ENCODE data around the gene AUTS2.

The AUTS2 gene

GRCh38 chr7:69968969-69969556, 370.8 kb downstream of the AUTS2 start:
- DNase-seq (ENCODE audit: low read depth, low spot score), result no peak

- DNase-seq (ENCODE audit: low read depth, low spot score), result no peak
Observed at GRCh38 chr7:69981646-69982045, 383.4 kb downstream of the AUTS2 start.

- DNase-seq (ENCODE audit: low read depth, low spot score), result no peak
Observed at GRCh38 chr7:69982197-69982596, 383.9 kb downstream of the AUTS2 start.

DNA sequence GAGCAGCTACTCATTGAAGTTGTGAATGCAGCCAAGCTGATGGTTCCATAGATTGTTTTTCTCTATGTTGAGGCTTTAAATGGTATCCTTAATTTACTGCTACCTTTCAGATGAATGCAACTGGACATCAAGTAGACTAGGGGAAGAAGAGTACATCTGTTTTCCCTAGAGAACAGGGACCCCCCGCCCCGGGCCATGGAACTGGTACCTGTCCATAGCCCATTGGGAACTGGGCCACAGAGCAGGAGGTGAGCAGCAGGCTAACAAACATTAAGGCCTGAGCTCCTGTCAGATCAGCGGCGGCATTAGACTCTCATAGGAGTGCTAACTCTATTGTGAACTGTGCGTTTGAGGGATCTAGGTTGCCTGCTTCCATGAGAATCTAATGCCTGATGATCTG, 391.3 kb downstream of the AUTS2 start:
- DNase-seq (ENCODE audit: low read depth, low spot score), result no peak

GRCh38 chr7:69992938-69993337, 394.7 kb downstream of the AUTS2 start:
- no peak for DNase-seq (ENCODE audit: low read depth, low spot score)

DNA sequence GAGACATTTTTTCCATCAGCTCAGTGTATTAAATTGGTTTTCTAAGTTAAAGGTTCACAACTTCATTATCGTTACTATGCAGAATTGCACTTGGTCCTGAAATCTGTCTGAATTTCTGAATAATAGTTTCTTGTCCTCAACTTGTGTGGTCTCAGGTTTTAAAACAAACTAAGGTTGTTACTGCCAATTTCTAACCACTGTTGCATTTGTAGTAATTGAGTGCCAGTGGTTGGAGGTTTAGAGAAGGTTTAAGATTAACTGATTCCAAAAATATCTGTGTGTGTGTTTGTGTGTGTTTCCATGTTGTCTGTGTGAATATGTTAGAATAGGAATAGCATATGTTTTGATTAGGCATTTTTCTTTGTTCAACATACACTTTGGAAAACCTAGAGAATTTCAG, 395.9 kb downstream of the AUTS2 start:
- DNase-seq (ENCODE audit: low read depth, low spot score), result no peak

GRCh38 chr7:69994886-69995542, 396.7 kb downstream of the AUTS2 start:
- no peak for DNase-seq (ENCODE audit: low read depth, low spot score)

DNA sequence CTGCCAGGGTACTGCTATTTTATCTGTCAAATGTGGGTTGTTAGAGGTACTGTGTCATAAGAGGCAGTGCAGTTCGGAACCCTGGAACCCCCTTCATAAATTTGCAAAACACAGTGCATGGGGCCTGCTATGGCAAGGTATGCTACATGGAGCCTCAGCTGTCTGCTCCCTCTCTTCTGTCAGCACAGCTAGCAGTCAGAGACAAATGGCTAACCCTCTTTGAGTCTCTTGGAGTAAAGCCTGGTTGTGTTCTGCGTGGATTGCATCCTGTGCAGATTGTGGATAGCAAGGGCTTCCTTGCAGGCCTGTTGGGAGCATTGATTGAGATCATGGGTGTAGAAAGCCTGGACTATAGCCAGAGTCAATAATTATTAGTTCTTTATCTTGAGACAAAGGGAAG, 397.8 kb downstream of the AUTS2 start:
- no peak for DNase-seq (ENCODE audit: low read depth, low spot score)

GRCh38 chr7:70000737-70001348, 402.6 kb downstream of the AUTS2 start:
- no peak for DNase-seq (ENCODE audit: low read depth, low spot score)

DNA sequence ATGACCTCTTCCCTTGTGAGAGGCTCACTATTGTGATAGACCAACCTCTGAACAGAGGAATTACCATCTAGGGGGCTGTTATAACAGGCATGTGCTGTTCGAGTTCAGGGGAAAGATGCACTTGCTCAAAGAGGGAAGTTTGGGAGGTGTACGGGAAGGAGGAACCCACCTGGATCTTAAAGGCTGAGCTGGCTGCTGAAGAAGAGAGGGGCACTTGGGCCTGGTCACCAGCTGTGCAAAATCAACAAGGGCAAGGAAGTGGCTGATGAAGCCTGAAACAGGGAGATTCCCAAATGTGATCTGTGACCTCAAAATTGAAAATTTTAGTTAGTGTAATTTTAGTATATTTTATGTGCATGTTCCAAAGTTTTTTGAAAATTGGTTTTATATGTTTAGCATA, 407.2 kb downstream of the AUTS2 start:
- DNase-seq (ENCODE audit: low read depth, low spot score), result no peak

GRCh38 chr7:70005891-70006260, 407.6 kb downstream of the AUTS2 start:
- no peak for DNase-seq (ENCODE audit: low read depth, low spot score)

DNA sequence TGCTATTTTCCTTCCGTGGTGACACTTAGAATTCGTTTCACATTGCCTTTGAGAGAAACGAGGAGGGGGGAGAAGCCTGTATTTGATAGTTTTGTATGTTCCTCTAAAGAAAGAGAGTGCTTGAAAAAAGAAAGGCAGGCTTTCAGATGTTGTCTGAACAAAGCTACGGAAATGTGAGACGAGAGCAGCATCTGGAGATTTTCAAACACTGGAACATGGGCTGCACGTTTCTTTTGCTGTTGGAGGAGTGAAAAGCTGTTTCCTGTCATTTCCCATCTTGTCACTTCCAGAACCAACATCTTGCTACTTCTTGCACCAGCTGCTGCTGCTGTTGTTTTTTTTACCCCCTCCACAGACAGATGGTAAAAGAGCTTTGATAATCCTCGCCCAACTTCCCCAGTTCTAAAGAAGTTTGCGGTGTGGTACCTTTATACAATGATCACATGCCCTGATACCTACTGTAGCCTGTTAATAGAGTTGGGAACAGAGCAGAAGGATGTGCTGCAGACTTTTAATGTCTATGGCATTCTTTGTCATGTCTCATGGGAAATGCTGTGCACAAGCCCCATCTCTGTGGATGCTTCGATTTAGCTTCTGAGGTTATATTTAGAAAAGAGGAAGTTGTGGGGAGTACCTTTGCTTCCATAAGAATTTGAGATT, 408.1 kb downstream of the AUTS2 start:
- no peak for DNase-seq (ENCODE audit: low read depth, low spot score)

- no peak for DNase-seq (ENCODE audit: low read depth, low spot score)
Observed at GRCh38 chr7:70008466-70008865, 410.2 kb downstream of the AUTS2 start.

GRCh38 chr7:70014472-70015177, 416.4 kb downstream of the AUTS2 start:
- DNase-seq (ENCODE audit: low read depth, low spot score), result no peak

GRCh38 chr7:70015353-70015752, 417.1 kb downstream of the AUTS2 start:
- no peak for DNase-seq (ENCODE audit: low read depth, low spot score)

DNA sequence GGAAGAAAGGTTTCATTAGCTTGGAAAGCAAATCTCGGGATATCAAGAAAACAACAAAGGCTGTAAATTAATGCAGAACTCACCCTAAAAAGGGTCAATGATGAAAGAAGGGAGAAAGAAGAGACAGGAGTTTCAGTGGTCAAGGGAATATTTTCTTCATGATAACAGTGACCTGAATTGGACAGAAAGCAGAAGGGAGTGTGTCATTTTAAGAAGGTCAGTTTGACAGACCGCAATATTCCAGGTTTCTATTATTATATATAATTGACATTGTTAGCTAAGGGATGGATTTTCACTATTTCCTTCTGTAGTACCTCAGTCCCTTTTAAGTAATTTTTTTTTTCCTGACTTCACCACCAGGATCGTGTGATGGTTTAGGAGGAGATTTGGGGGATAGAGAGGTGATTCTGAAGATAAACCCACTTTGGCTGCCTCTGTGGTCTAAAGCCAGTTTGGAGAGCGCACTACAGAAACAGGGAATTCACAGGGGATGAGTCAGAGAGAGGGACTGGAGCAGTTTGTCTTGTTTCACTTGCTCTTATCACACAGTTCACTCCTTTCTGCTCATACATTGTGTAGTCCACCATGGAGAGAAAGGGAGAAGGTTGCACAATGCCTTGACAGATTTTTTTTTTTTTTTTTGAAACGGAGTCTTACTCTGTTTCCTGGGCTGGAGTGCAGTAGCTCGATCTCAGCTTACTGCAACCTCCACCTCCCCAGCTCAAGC, 417.9 kb downstream of the AUTS2 start:
- DNase-seq (ENCODE audit: low read depth, low spot score), result no peak

GRCh38 chr7:70017357-70017756, 419.1 kb downstream of the AUTS2 start:
- DNase-seq (ENCODE audit: low read depth, low spot score), result no peak

GRCh38 chr7:70018700-70019099, 420.4 kb downstream of the AUTS2 start:
- no peak for DNase-seq (ENCODE audit: low read depth, low spot score)

- DNase-seq (ENCODE audit: low read depth, low spot score), result no peak
Observed at GRCh38 chr7:70027867-70028266, 429.6 kb downstream of the AUTS2 start.

DNA sequence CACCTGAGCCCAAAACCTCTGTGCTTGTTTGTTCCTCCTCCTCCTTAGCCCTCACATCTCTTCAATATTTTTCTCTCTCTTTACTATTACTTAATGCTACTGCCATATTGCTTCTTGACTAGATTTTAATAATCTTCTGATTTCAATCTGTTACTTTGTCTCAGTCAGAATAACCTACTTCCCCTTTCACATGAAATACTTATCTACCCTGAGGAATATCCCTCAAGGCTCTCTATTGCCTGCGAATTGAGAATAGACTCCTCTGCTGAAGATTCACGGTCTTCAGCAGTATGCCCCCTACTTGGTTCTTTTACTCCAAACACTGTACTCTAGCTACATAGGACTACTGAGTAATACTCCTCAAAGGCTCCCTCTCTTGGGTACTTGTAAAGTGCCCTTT, 430.3 kb downstream of the AUTS2 start:
- no peak for DNase-seq (ENCODE audit: low read depth, low spot score)

GRCh38 chr7:70029993-70030392, 431.7 kb downstream of the AUTS2 start:
- no peak for DNase-seq (ENCODE audit: low read depth, low spot score)

- no peak for DNase-seq (ENCODE audit: low read depth, low spot score)
Observed at GRCh38 chr7:70030745-70031144, 432.5 kb downstream of the AUTS2 start.
